Neuron (in vitro differentiated cells): ENCODE measurements around the gene CD2AP.
A peak's percentile ranks its signal among the peaks of the same experiment; 100 is the strongest.

Experiments
- H2AFZ ChIP-seq: one replicate; pipeline ENCODE4 v1.6.1; 2013; ENCODE audit warnings: low read depth, mild to moderate bottlenecking, inconsistent platforms, low read length, moderate library complexity
- H3K27me3 ChIP-seq: one replicate; pipeline ENCODE4 v1.6.1; 2013; ENCODE audit warnings: low read length; ENCODE audit not compliant: insufficient read depth
- H3K36me3 ChIP-seq: one replicate; pipeline ENCODE4 v1.6.1; 2013; ENCODE audit warnings: low read length; ENCODE audit not compliant: insufficient read depth
- H3K4me1 ChIP-seq: one replicate; pipeline ENCODE4 v1.6.1; 2013; ENCODE audit warnings: low read length; ENCODE audit not compliant: insufficient read depth
- H3K4me3 ChIP-seq: 2 replicates; pipeline ENCODE4 v1.5.1; 2013; ENCODE audit warnings: mild to moderate bottlenecking, low read length, moderate library complexity
- H3K9me3 ChIP-seq: one replicate; pipeline ENCODE4 v1.6.1; 2013; ENCODE audit warnings: low read length

CD2AP gene

DNA sequence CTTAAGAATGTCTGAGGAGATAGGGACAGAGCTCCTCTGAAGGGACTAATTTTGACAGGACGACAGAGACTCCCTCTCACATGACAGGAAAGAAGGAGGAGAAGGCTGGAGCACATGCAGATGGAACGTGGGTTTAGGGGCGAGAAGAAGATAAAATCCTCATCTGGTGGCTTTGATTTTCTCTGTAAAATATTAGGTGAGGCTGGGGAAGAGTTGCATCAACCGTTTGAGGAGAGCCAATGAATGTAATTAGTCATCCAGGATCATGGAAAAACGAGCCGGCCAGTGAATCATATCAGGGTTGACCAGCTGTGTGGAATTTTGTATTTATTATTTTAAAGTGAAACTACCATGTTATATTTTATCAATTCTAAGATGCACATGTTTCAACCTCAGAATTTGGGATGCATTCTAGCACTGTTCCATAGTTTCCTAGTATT lies 173.9 kb downstream of the CD2AP start:
- no peaks in the 10 kb centered on the region for H3K9me3 ChIP-seq
- H3K4me1 ChIP-seq = no peaks in the 10 kb centered on the region
- no peaks in the 10 kb centered on the region for H3K36me3 ChIP-seq
- H3K27me3 ChIP-seq = no peaks in the 10 kb centered on the region
- H2AFZ ChIP-seq = no peak overlapping the region
- no peak overlapping the region for H3K4me3 ChIP-seq

GRCh38 chr6:47653706-47654105 lies 176.1 kb downstream of the CD2AP start:
- Histone ChIP-seq H3K9me3 (no peaks in the 10 kb centered on the region), H2AFZ (no peak overlapping the region), H3K36me3 (no peaks in the 10 kb centered on the region), H3K4me3 (no peak overlapping the region), H3K4me1 (no peaks in the 10 kb centered on the region), H3K27me3 (no peaks in the 10 kb centered on the region)

GRCh38 chr6:47654255-47654654 lies 176.7 kb downstream of the CD2AP start:
- Histone ChIP-seq H3K4me1 (no peaks in the 10 kb centered on the region), H3K36me3 (no peaks in the 10 kb centered on the region), H3K9me3 (no peaks in the 10 kb centered on the region), H3K4me3 (no peak overlapping the region), H3K27me3 (no peaks in the 10 kb centered on the region), H2AFZ (no peak overlapping the region)

DNA sequence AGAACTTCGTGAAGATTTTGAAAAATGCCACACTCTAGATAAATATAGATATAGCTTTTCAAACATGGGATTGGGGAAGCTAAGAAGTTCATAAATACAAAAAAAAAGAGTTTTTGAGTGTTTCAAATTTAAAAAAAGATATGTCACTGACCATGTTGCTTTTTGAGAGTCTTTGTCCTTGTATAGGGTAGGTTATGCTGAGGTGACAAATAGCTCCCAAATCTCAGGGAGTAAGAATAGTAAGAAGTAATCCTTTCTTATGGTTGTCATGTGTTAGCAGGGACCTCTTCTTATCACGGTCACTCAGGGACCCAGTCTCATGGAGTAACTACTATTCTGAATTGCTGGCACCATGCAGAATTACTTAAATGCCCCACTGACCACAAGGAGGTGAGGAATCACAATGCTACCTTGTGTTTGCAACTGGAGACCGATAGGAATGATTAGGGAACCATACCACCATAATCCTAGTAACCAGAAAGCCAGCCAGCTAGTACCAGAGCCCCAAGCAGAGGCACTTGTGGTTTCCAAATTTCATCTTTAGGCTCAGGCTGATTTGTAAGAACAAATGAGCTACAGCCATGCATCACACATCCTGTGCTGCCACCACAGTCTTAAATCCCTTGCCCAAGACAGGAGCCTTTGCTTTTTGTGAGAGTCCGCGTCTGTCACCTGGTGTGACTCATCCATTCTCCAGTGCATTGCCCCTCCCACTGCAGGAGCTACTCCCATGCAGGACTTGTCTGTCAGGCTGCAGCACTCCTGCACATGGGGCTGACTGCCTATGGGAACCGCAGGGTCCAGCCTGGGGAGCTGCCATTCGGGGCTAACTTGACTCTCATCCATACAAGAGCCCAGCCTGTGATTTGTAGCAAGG lies 178.4 kb downstream of the CD2AP start:
- Histone ChIP-seq H3K4me1 (no peaks in the 10 kb centered on the region), H3K4me3 (no peak overlapping the region), H2AFZ (no peak overlapping the region), H3K36me3 (no peaks in the 10 kb centered on the region), H3K9me3 (no peaks in the 10 kb centered on the region), H3K27me3 (peaks cover under 1% of the 10 kb centered on the region)

DNA sequence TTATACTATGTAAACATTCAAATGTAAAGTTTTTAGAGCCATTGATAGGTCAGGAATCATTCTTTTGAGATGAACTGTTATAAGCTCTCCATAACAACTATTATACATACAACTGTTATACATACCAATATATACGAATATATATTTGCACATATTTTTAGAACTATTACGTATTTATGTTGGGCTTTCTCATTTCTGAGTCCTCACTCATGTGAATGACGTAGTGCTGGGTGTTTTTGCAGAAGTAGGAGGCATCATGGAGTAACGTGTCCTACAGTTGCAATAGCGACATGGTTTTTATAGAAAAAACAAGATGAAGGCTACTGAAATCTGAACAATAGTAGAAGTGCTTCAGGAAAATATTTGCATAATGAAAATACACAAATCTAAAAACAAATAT lies 184.4 kb downstream of the CD2AP start:
- Histone ChIP-seq H3K9me3 (no peaks in the 10 kb centered on the region), H3K4me3 (no peak overlapping the region), H3K36me3 (no peaks in the 10 kb centered on the region), H3K4me1 (no peaks in the 10 kb centered on the region), H2AFZ (no peak overlapping the region), H3K27me3 (peaks cover 2% of the 10 kb centered on the region)

- Histone ChIP-seq H3K4me1 (no peaks in the 10 kb centered on the region), H2AFZ (no peak overlapping the region), H3K27me3 (peaks cover 2% of the 10 kb centered on the region), H3K4me3 (no peak overlapping the region), H3K36me3 (no peaks in the 10 kb centered on the region), H3K9me3 (no peaks in the 10 kb centered on the region)
Measured at GRCh38 chr6:47663462-47664216, 186.1 kb downstream of the CD2AP start.

- no peak overlapping the region for H2AFZ ChIP-seq
- no peaks in the 10 kb centered on the region for H3K36me3 ChIP-seq
- H3K27me3 ChIP-seq = peaks cover 2% of the 10 kb centered on the region
- H3K4me3 ChIP-seq = no peak overlapping the region
- peaks cover 3% of the 10 kb centered on the region for H3K4me1 ChIP-seq
- H3K9me3 ChIP-seq = no peaks in the 10 kb centered on the region
Measured at GRCh38 chr6:47665112-47665511, 187.5 kb downstream of the CD2AP start.

GRCh38 chr6:47669684-47670513 lies 192.3 kb downstream of the CD2AP start:
- Histone ChIP-seq H3K4me3 (peak overlapping the region; percentile 36), H2AFZ (peak overlapping the region; percentile 69), H3K27me3 (no peaks in the 10 kb centered on the region), H3K9me3 (no peaks in the 10 kb centered on the region), H3K36me3 (no peaks in the 10 kb centered on the region), H3K4me1 (peaks cover 15% of the 10 kb centered on the region)

DNA sequence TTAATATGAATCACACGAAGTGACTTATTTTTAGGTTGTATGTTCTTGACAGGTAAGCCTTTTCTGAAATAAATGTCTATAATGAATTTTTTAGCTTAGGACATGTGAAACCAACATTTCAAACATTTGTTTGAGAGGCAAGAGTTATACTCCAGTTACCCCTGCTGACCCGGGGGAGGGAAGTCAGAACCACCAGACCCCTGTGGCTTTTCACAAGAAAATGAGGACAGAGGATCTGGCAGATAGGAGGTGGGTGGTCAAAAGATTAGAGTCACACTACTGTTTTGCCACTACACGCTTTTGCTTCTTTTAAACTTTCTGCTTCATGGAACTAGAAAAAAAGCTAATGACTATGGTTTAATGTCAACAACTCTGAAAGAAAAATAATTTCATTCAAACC lies 193.3 kb downstream of the CD2AP start:
- Histone ChIP-seq H3K36me3 (no peaks in the 10 kb centered on the region), H2AFZ (no peak overlapping the region), H3K4me3 (no peak overlapping the region), H3K27me3 (no peaks in the 10 kb centered on the region), H3K4me1 (peaks cover 15% of the 10 kb centered on the region), H3K9me3 (no peaks in the 10 kb centered on the region)

DNA sequence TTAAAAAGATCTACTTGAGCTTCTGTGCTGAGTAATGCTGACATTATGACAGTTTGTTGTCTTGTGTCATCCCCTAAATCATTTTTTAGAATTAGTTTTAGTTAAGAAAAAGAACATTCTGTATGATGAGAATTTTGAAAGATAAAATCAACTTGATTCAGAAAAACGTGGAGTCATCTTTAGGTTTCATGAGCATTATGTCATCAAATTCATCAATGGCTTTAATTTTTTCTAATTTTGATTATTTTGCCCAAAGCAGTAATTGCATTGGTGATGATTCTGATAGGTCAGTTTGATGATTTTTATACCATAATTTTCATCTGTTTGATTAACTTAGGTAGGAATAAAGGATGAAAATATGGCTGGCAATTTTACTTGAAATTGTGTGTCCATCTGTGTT lies 194.2 kb downstream of the CD2AP start:
- Histone ChIP-seq H3K36me3 (no peaks in the 10 kb centered on the region), H3K4me3 (no peak overlapping the region), H3K9me3 (no peaks in the 10 kb centered on the region), H3K27me3 (no peaks in the 10 kb centered on the region), H3K4me1 (peaks cover 15% of the 10 kb centered on the region), H2AFZ (no peak overlapping the region)

GRCh38 chr6:47672816-47673215 lies 195.2 kb downstream of the CD2AP start:
- Histone ChIP-seq H3K27me3 (no peaks in the 10 kb centered on the region), H3K4me3 (no peak overlapping the region), H3K36me3 (no peaks in the 10 kb centered on the region), H3K9me3 (no peaks in the 10 kb centered on the region), H3K4me1 (peaks cover 15% of the 10 kb centered on the region), H2AFZ (no peak overlapping the region)

- Histone ChIP-seq H3K9me3 (no peaks in the 10 kb centered on the region), H3K36me3 (no peaks in the 10 kb centered on the region), H3K27me3 (no peaks in the 10 kb centered on the region), H3K4me1 (peaks cover 15% of the 10 kb centered on the region), H2AFZ (no peak overlapping the region), H3K4me3 (no peak overlapping the region)
Measured at GRCh38 chr6:47674673-47675072, 197.1 kb downstream of the CD2AP start.
